Prostate gland (tissue), 2 donors: Measurements from ENCODE around the gene MED13. TPM values are rescaled to one million over a fixed set of nuclear protein-coding genes. Genes with fewer than 3 reads are reported as not detected.

Source experiments
- DNase-seq: peaks from one replicate; pipeline ENCODE4 v3.0.0-alpha.2; 2019; ENCODE audit warnings: low spot score
- H3K27ac ChIP-seq, 2 donors: fragments of 200-600 bp; sonication (generic); 2 replicates each; pipeline ENCODE4 v1.5.1; 2017 to 2019
- H3K27me3 ChIP-seq: fragments of 200-600 bp; sonication (generic); replicated peaks from 2 replicates; pipeline ENCODE4 v1.5.1; 2019; ENCODE audit not compliant: insufficient read depth
- H3K36me3 ChIP-seq, 2 donors: fragments of 200-600 bp; sonication (generic); 1 replicate in 1 of 2; 2 replicates in 1 of 2; pipeline versions ENCODE4 v1.5.1 to v1.8.1; 2017 to 2019
- H3K4me1 ChIP-seq: fragments of 200-600 bp; sonication (generic); replicated peaks from 2 replicates; pipeline ENCODE4 v1.5.1; 2019
- H3K4me3 ChIP-seq, 2 donors: fragments of 200-600 bp; sonication (generic); 2 replicates each; pipeline ENCODE4 v1.5.1; 2017 to 2019
- H3K9me3 ChIP-seq: fragments of 200-600 bp; sonication (generic); 2 replicates; pipeline ENCODE4 v1.5.1; 2017
- POLR2A ChIP-seq: fragments of 450-650 bp; IDR thresholded peaks from one replicate; pipeline ENCODE4 v1.6.1; 2016; ENCODE audit warnings: antibody characterized with exemption, mild to moderate bottlenecking
- POLR2AphosphoS5 ChIP-seq: sonication (generic); formaldehyde crosslinking; IDR thresholded peaks from one replicate; pipeline ENCODE4 v1.6.1; 2017; ENCODE audit warnings: antibody characterized with exemption
- WGBS: methylation state at CpG from one replicate; pipeline ENCODE4 v1.1.5; 2018; 5-methylcytosine and 5-hydroxymethylcytosine counted together
- intact Hi-C: fragments of 100-400 bp; cut with DNase I; formaldehyde crosslinking; loops from one replicate; pipeline ENCODE4 v1.14.2; 2022
- total RNA-seq, 2 donors: library from RNA; depleted of rRNA; stranded (reverse); fragments of >200 nt; gene quantifications; one replicate each; pipeline ENCODE4 v1.1.0, GENCODE V29; 2016
- TF ChIP-seq, protein P1 (sequence below), 4 experiments: fragments of 200-600 bp in 2 of 4; fragments of 450-650 bp in 2 of 4; sonication (generic) in 2 of 4; IDR thresholded peaks; 1 replicate in 3 of 4; 2 replicates in 1 of 4; pipeline ENCODE4 v1.5.1; 2016 to 2019; ENCODE audit warnings: antibody characterized with exemption in 4 of 4, mild to moderate bottlenecking in 2 of 4, moderate library complexity in 2 of 4

MED13 gene
- total RNA-seq, 2 donors from 2014 or later = 45.4 to 72.1 TPM

DNA sequence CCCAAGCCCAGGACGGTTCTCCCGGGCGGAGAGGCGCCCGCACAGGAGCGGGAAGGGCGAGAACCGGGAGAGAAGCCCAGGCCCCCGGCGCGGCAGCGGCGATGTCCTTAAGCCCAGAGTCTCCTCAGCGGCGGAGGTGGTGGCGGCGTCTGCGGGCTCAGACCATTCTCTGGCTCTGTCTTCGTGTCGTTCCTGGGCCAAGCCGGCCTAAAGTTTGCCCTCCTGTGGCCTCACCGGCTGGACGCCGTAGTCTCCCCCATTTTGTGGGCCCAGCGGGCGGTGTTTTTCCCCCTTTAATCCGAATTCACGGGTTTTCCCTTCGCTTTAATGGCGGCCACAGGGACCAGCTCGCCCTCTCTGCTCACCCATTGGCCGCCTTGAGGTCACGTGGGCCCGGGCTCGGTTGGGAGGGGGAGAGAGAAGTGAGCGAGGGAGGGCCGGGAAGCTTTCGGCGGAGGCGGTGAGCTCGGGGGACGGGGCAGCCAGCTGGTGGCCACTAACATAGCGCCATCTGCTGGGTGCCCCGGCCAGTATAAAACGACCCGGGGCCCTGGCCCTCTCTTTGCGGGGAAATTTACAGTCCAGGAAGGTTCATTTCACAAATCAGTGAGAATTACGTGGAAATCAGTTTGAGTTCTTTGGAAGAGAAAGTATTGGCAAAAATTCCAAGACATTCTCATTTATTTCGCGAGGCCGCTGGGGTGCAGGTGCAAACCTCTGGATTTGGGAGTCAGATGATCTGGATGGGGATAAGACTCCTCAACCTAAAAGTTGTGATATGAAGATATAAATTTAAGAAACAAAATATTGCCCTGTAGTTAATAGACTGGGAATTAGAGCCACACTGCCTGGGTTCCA lies 762 bp upstream of the MED13 start:
- Histone ChIP-seq H3K36me3 (no peaks in the 10 kb centered on the region), H3K27me3 (no peaks in the 10 kb centered on the region), H3K4me3 (peak overlapping the region; percentile 89 to 92), H3K27ac (peak overlapping the region; percentile 97 to 99), H3K9me3 (no peaks in the 10 kb centered on the region), H3K4me1 (no peaks in the 10 kb centered on the region)
- DNase-seq = peak; percentile 98
- 2% methylated on average over 48 of the region's 51 CpGs for WGBS
- intact Hi-C loops = loop anchor here (1.0 to 2.0 kb wide), 2 partner anchors 139 to 654 kb away; partner anchors contain the start of gene INTS2
- TF ChIP-seq, protein P1, sequence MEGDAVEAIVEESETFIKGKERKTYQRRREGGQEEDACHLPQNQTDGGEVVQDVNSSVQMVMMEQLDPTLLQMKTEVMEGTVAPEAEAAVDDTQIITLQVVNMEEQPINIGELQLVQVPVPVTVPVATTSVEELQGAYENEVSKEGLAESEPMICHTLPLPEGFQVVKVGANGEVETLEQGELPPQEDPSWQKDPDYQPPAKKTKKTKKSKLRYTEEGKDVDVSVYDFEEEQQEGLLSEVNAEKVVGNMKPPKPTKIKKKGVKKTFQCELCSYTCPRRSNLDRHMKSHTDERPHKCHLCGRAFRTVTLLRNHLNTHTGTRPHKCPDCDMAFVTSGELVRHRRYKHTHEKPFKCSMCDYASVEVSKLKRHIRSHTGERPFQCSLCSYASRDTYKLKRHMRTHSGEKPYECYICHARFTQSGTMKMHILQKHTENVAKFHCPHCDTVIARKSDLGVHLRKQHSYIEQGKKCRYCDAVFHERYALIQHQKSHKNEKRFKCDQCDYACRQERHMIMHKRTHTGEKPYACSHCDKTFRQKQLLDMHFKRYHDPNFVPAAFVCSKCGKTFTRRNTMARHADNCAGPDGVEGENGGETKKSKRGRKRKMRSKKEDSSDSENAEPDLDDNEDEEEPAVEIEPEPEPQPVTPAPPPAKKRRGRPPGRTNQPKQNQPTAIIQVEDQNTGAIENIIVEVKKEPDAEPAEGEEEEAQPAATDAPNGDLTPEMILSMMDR (IDR thresholded peaks at IDR 0.05) = peak; percentile 80 to 96 (median 96)
- TF ChIP-seq POLR2AphosphoS5 (peak; percentile 95), POLR2A (peak; percentile 88)

DNA sequence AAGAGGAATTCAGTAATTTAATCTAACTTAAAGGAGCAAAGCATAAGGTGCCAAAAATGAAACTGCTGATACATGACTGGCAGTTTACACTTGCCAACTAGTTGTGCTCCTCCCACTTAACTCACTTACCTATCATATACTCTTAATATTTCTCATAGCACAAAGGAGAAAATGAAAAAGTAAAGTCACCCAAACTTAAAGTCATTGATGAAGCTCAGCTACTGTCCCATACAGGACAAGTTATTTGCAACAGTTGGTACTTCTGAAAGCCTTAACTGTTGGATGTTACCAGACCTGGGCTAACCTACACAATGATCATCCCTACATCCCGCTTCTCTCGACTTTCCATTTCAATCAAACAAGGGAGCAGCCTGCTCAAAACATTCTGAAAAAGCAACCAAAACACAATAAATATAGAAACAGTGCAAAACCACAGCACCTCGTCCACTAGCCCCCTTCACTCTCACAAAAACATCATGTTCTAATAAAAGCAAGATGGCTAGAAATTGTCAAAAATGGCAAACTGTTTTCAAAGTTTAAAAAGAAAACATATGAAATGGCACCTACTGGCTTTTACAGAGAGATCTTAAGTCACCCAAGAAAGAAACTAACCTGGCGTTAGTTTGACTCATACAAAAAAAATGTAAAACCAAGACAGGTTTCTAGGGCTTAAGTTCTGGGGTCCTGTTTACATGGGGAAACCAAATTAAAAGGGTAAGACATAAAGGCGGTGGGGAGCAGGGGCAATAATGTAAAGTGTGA lies 868 bp downstream of the MED13 start:
- no peaks in the 10 kb centered on the region for H3K4me1 ChIP-seq
- DNase-seq = peak; percentile 21
- H3K27me3 ChIP-seq = no peaks in the 10 kb centered on the region
- TF ChIP-seq, protein P1 (IDR thresholded peaks at IDR 0.05) = no peak
- TF ChIP-seq POLR2A (no peak), POLR2AphosphoS5 (no peak)
- 5% methylated on average over 5 of the region's 5 CpGs for WGBS
- peak overlapping the region; percentile 97 to 99 for H3K27ac ChIP-seq
- intact Hi-C loops = no loop called here
- no peaks in the 10 kb centered on the region for H3K36me3 ChIP-seq
- H3K9me3 ChIP-seq = no peaks in the 10 kb centered on the region
- peak overlapping the region; percentile 89 to 92 for H3K4me3 ChIP-seq

DNA sequence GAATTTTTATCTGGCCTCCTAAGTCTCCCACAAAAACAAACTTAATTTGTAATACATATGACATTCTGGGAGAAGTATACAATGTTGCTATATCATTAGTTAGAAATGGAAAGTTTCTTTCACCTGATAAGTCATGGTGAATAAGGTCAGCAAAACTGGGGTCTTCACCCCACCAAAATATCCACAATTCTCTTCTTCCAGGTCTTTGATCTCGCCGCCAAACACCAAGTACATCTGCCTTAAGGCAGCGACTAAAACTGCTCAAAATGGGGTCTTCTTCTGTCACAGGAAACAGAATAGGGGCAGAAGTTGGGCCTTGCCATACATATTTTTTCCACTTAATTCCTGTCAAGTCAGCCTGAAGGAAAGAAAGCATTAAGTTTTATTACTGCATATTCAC lies 2.1 kb downstream of the MED13 start:
- Histone ChIP-seq H3K36me3 (no peaks in the 10 kb centered on the region), H3K4me3 (peak overlapping the region in 1 of 2 donors; percentile 10), H3K9me3 (no peaks in the 10 kb centered on the region), H3K4me1 (no peaks in the 10 kb centered on the region), H3K27me3 (no peaks in the 10 kb centered on the region), H3K27ac (no peak overlapping the region)
- intact Hi-C loops = no loop called here
- WGBS = 63% methylated on average over 3 of the region's 3 CpGs
- TF ChIP-seq, protein P1 (IDR thresholded peaks at IDR 0.05) = no peak
- no peak for TF ChIP-seq POLR2A
- TF ChIP-seq POLR2AphosphoS5 = no peak
- DNase-seq = no peak

DNA sequence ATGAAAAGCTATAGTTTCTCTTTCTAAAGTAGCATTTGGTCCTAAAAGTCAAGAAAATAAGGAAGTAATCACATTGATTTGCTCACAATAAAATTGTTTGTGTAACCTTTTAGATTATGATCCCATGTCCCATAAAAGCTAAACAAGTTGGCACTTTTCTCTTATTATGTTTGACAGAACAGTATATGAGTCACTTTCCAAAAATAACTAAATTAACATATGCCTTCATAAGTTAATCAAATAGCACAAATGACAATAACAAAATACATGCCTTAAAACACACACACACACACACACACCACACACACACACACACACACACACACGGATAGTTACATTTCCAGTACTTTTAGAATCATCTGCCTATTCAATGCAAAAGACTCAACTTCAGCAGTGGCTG lies 2.8 kb downstream of the MED13 start:
- intact Hi-C loops = no loop called here

More for the DNA sequence above, 2.8 kb downstream of the MED13 start:
- no peaks in the 10 kb centered on the region for H3K27me3 ChIP-seq
- no peaks in the 10 kb centered on the region for H3K9me3 ChIP-seq
- TF ChIP-seq POLR2AphosphoS5 = no peak
- TF ChIP-seq POLR2A = no peak
- TF ChIP-seq, protein P1 (IDR thresholded peaks at IDR 0.05) = no peak
- H3K36me3 ChIP-seq = no peaks in the 10 kb centered on the region
- peak overlapping the region in 1 of 2 donors; percentile 10 for H3K4me3 ChIP-seq
- DNase-seq = no peak
- no peak overlapping the region for H3K27ac ChIP-seq
- 20% methylated on average over 1 of the region's 1 CpG for WGBS
- no peaks in the 10 kb centered on the region for H3K4me1 ChIP-seq
